ENCODE results near the gene ZZZ3. TPM values are rescaled to one million over a fixed set of nuclear protein-coding genes. Genes with fewer than 3 reads are reported as not detected.

Gene ZZZ3
- total and polyA plus RNA-seq, 2 of the 8 experiments (the other 6 are each of a cell fraction or from before 2014, with no cell fraction given), result 12.8 to 54.6 TPM

DNA sequence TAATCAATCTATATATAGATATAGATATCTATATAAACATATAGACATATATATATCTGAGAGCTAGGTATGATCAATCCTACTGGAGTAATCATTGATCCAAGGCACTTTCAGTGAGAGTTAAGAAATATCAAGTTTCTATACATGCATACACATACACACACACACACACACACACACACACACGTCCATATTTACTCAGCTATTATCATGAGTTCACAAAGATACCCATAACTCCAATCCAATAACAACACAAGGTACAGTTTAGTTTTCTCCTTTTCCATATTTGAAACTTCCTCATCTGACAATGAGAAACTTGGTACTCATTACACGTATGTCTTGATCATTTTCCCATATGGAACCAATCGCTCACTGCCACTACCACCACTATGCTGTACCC lies 27.3 kb upstream of the ZZZ3 start:
- no peaks in the 10 kb centered on the region for H3K79me1 ChIP-seq (ENCODE audit: low read depth, low read length)
- TF ChIP-seq HDAC6 (IDR thresholded peaks at IDR 0.05; ENCODE audit: low read depth, low read length) (no peak), EGR1 (IDR thresholded peaks at IDR 0.05; ENCODE audit: borderline replicate concordance, low read depth, low read length) (no peak), NANOG (IDR thresholded peaks at IDR 0.05; ENCODE audit: insufficient read depth, low read depth, low read length, poor library complexity, severe bottlenecking) (no peak), FOSL1 (IDR thresholded peaks at IDR 0.05; ENCODE audit: insufficient read depth, low read depth, low read length) (no peak)
- no peaks in the 10 kb centered on the region for H3K27me3 ChIP-seq (replicated peaks in 1 of 4; ENCODE audit: control insufficient read depth in 3 of 4, extremely low read depth in 1 of 4, insufficient read depth in 3 of 4, low read length in 3 of 4)
- H2AK5ac ChIP-seq (ENCODE audit: low read depth, low read length), result no peak overlapping the region
- POLR2A ChIA-PET (ENCODE audit: partially characterized antibody), result no interaction called here
- H3K23ac ChIP-seq (ENCODE audit: insufficient read length), result no peak overlapping the region
- H4K20me1 ChIP-seq (replicated peaks in 1 of 2; ENCODE audit: control insufficient read depth in 1 of 2, insufficient read depth in 2 of 2, low read length in 2 of 2), result no peaks in the 10 kb centered on the region
- no peak overlapping the region for H4K91ac ChIP-seq (replicated peaks; ENCODE audit: insufficient read length, low read length)
- H2BK120ac ChIP-seq (replicated peaks; ENCODE audit: low read depth, low read length), result no peak overlapping the region
- CTCF ChIA-PET (ENCODE audit: partially characterized antibody), result no interaction called here
- peaks cover 0 to 20% (median 8%) of the 10 kb centered on the region in 4 experiments; a peak in 5 of 8 replicates for H3K36me3 ChIP-seq (ENCODE audit: control insufficient read depth in 2 of 4, insufficient read depth in 4 of 4, low read length in 3 of 4)
- H3K4me1 ChIP-seq (replicated peaks in 1 of 4; ENCODE audit: control insufficient read depth in 3 of 4, insufficient read depth in 4 of 4, low read length in 3 of 4), result no peaks in the 10 kb centered on the region
- no peak overlapping the region for H4K8ac ChIP-seq (ENCODE audit: extremely low read depth, insufficient read depth, low read length)
- DNase-seq (ENCODE audit: low read depth in 1 of 2, low spot score in 2 of 2) (no peak), FAIRE-seq (no peak)
- H3K14ac ChIP-seq (ENCODE audit: insufficient read length), result no peak overlapping the region
- H3K4ac ChIP-seq (replicated peaks; ENCODE audit: insufficient read length, low read depth, low read length), result no peak overlapping the region
- H2BK5ac ChIP-seq (ENCODE audit: low read depth, low read length), result no peak overlapping the region
- no peak overlapping the region for H3K27ac ChIP-seq (ENCODE audit: low read depth, low read length)
- no peak overlapping the region for H2BK15ac ChIP-seq (ENCODE audit: low read length)
- H2BK12ac ChIP-seq (ENCODE audit: low read depth, low read length), result no peak overlapping the region
- H3K79me2 ChIP-seq (ENCODE audit: control insufficient read depth in 1 of 2, insufficient read depth in 2 of 2, low read length in 2 of 2), result no peaks in the 10 kb centered on the region
- no peak overlapping the region for H3K4me3 ChIP-seq (ENCODE audit: extremely low read depth in 1 of 4, insufficient read depth in 2 of 4, low read depth in 3 of 4, low read length in 4 of 4)
- no peak overlapping the region for H2AFZ ChIP-seq (ENCODE audit: low read length)
- no peak overlapping the region for H4K5ac ChIP-seq (ENCODE audit: insufficient read length, low read depth, low read length)
- no peak overlapping the region for H2BK20ac ChIP-seq (ENCODE audit: low read length)
- no peaks in the 10 kb centered on the region for H3K23me2 ChIP-seq (ENCODE audit: low read depth, low read length)
- H3K56ac ChIP-seq (replicated peaks; ENCODE audit: insufficient read length, low read depth, low read length), result no peak overlapping the region
- H3K9ac ChIP-seq (replicated peaks in 1 of 4; ENCODE audit: extremely low read depth in 1 of 4, low read depth in 3 of 4, low read length in 3 of 4), result no peak overlapping the region
- WGBS, 2 experiments (ENCODE audit: extremely low coverage in 1 of 2, insufficient coverage in 1 of 2, insufficient read length in 1 of 2, insufficient replicate concordance in 2 of 2, low coverage in 1 of 2, low lambda C conversion rate in 2 of 2, missing lambda C conversion rate in 1 of 2), result 88% methylated on average over 3 of the region's 3 CpGs; no CpG with 5 or more reads in 1 of the 2 experiments
- H3K4me2 ChIP-seq (ENCODE audit: insufficient read depth in 1 of 2, low read depth in 2 of 2, low read length in 2 of 2), result no peak overlapping the region
- H3K9me3 ChIP-seq (ENCODE audit: insufficient read depth in 2 of 2, low read depth in 1 of 2, low read length in 1 of 2), result no peaks in the 10 kb centered on the region
- no peak overlapping the region for H3K18ac ChIP-seq (ENCODE audit: extremely low read depth, low read length)

Measured in H1 (cell line).